GM23338 (cell line): ENCODE results near the gene GRID2. TPM values are rescaled to one million over a fixed set of nuclear protein-coding genes. Genes with fewer than 3 reads are reported as not detected.

Experiments used
- ATAC-seq: fragments of 200-7000 bp; cut with Tn5 transposase; 3 replicates; pipeline ENCODE4 v1.9.1; 2020
- DNase-seq: peaks from one replicate; pipeline ENCODE4 v3.0.0-alpha.2; 2015; ENCODE audit warnings: low spot score
- H2AFZ ChIP-seq: fragments of 200-600 bp; sonication (generic); 2 replicates; pipeline ENCODE4 v1.8.0; 2016; ENCODE audit warnings: antibody characterized with exemption, mild to moderate bottlenecking, moderate library complexity
- H3F3A ChIP-seq: fragments of 200-600 bp; sonication (generic); replicated peaks from 2 replicates; pipeline ENCODE4 v1.8.0; 2017; ENCODE audit warnings: antibody characterized with exemption, mixed run types, low read depth
- H3K27ac ChIP-seq: fragments of 200-600 bp; sonication (generic); 2 replicates; pipeline ENCODE4 v1.6.1; 2016; ENCODE audit warnings: low read depth
- H3K27me3 ChIP-seq: fragments of 200-600 bp; sonication (generic); 2 replicates; pipeline ENCODE4 v1.8.0; 2016; ENCODE audit warnings: mild to moderate bottlenecking, mixed run types, moderate library complexity; ENCODE audit not compliant: insufficient read depth
- H3K36me3 ChIP-seq: fragments of 200-600 bp; sonication (generic); 2 replicates; pipeline ENCODE4 v1.8.0; 2016; ENCODE audit warnings: mild to moderate bottlenecking; ENCODE audit not compliant: insufficient read depth
- H3K4me1 ChIP-seq: fragments of 200-600 bp; sonication (generic); 2 replicates; pipeline ENCODE4 v1.8.0; 2016; ENCODE audit warnings: mild to moderate bottlenecking, moderate library complexity; ENCODE audit not compliant: insufficient read depth
- H3K4me2 ChIP-seq: fragments of 200-600 bp; sonication (generic); 2 replicates; pipeline ENCODE4 v1.7.1; 2017; ENCODE audit warnings: mixed run types
- H3K4me3 ChIP-seq: fragments of 200-600 bp; sonication (generic); 2 replicates; pipeline ENCODE4 v1.6.1; 2016; ENCODE audit warnings: mixed run types
- H3K79me2 ChIP-seq: fragments of 200-600 bp; sonication (generic); replicated peaks from 2 replicates; pipeline ENCODE4 v1.8.0; 2017; ENCODE audit warnings: mild to moderate bottlenecking; ENCODE audit not compliant: insufficient read depth
- H3K9me2 ChIP-seq: fragments of 200-600 bp; sonication (generic); 2 replicates; pipeline ENCODE4 v1.8.0; 2017; ENCODE audit not compliant: insufficient read depth
- H4K20me1 ChIP-seq: fragments of 200-600 bp; sonication (generic); replicated peaks from 2 replicates; pipeline ENCODE4 v1.8.0; 2017; ENCODE audit warnings: mild to moderate bottlenecking; ENCODE audit not compliant: insufficient read depth
- H3K27ac Mint-ChIP-seq: 2 replicates; pipeline ENCODE4 v1.8.0; 2020; ENCODE audit warnings: inconsistent platforms, mild to moderate bottlenecking, moderate library complexity, mixed read lengths
- H3K27me3 Mint-ChIP-seq: 3 replicates; pipeline ENCODE4 v1.8.0; 2022; ENCODE audit warnings: low read depth, mild to moderate bottlenecking, moderate library complexity, mixed read lengths, inconsistent platforms; ENCODE audit not compliant: insufficient read depth, poor library complexity
- H3K36me3 Mint-ChIP-seq: 3 replicates; pipeline ENCODE4 v1.8.0; 2021; ENCODE audit warnings: low read depth, mild to moderate bottlenecking, inconsistent platforms, moderate library complexity, mixed read lengths
- H3K4me1 Mint-ChIP-seq: 3 replicates; pipeline ENCODE4 v1.8.0; 2020; ENCODE audit warnings: mild to moderate bottlenecking, inconsistent platforms, mixed read lengths
- H3K4me3 Mint-ChIP-seq: 3 replicates; pipeline ENCODE4 v1.8.0; 2021; ENCODE audit warnings: moderate library complexity, mild to moderate bottlenecking, inconsistent platforms, mixed read lengths
- H3K9me3 Mint-ChIP-seq: 3 replicates; pipeline ENCODE4 v1.8.0; 2020; ENCODE audit warnings: moderate library complexity, mild to moderate bottlenecking, inconsistent platforms, mixed read lengths
- CREB1 ChIP-seq: fragments of 250-450 bp; sonication (Bioruptor Pico); IDR thresholded peaks from 2 replicates; pipeline ENCODE4 v1.5.0; 2020; ENCODE audit warnings: low read depth, mild to moderate bottlenecking, moderate library complexity
- ETS1 ChIP-seq: IDR thresholded peaks from 2 replicates; pipeline ENCODE4 v1.6.1; 2016; ENCODE audit warnings: antibody characterized with exemption
- EZH2 ChIP-seq: fragments of 200-600 bp; sonication (generic); IDR thresholded peaks from one replicate; pipeline ENCODE4 v1.8.0; 2017; ENCODE audit warnings: antibody characterized with exemption, mild to moderate bottlenecking, low read depth; ENCODE audit not compliant: unreplicated experiment
- EZH2phosphoT487 ChIP-seq: fragments of 200-600 bp; sonication (generic); IDR thresholded peaks from one replicate; pipeline ENCODE4 v1.8.1; 2018; ENCODE audit warnings: antibody characterized with exemption; ENCODE audit not compliant: unreplicated experiment
- JUNB ChIP-seq: IDR thresholded peaks from one replicate; pipeline ENCODE4 v1.6.1; 2016; ENCODE audit warnings: antibody characterized with exemption; ENCODE audit not compliant: unreplicated experiment
- POLR2AphosphoS5 ChIP-seq: IDR thresholded peaks from 2 replicates; pipeline ENCODE4 v1.6.1; 2016; ENCODE audit warnings: antibody characterized with exemption, low read depth
- STAT1 ChIP-seq: IDR thresholded peaks from one replicate; pipeline ENCODE4 v1.6.1; 2016; ENCODE audit warnings: antibody characterized with exemption; ENCODE audit not compliant: unreplicated experiment
- ZNF114 ChIP-seq: fragments of 250-450 bp; sonication (Bioruptor Pico); IDR thresholded peaks from 2 replicates; pipeline ENCODE4 v1.5.0; 2020; ENCODE audit warnings: mild to moderate bottlenecking, moderate library complexity
- ZNF331 ChIP-seq: fragments of 250-450 bp; sonication (Bioruptor Pico); IDR thresholded peaks from 2 replicates; pipeline ENCODE4 v1.5.0; 2020; ENCODE audit warnings: low read depth, mild to moderate bottlenecking, moderate library complexity
- polyA plus RNA-seq: library from polyadenylated mRNA; unstranded; fragments of >200 nt; fragmentation: Nextera tagmentation; extraction: Ambion mirVana; gene quantifications from 2 replicates; pipeline ENCODE4 v1.2.1, GENCODE V29; 2016
- total RNA-seq: library from RNA; depleted of rRNA; stranded (reverse); fragments of >200 nt; shearing (Covaris generic); gene quantifications from 2 replicates; pipeline ENCODE4 v1.2.3, GENCODE V29; 2014
- TF ChIP-seq, protein P1 (sequence below), 2 experiments: fragments of 200-600 bp in 1 of 2; sonication (generic) in 1 of 2; conservative IDR thresholded peaks; 2 replicates each; pipeline versions ENCODE4 v1.5.1 to v1.6.1; 2016 to 2017; ENCODE audit warnings: antibody characterized with exemption in 2 of 2, low read depth in 2 of 2, mild to moderate bottlenecking in 2 of 2, moderate library complexity in 1 of 2
- TF ChIP-seq, protein P2 (sequence below): fragments of 250-450 bp; sonication (Bioruptor Pico); IDR thresholded peaks from 2 replicates; pipeline ENCODE4 v1.5.0; 2020; ENCODE audit warnings: mild to moderate bottlenecking, moderate library complexity

GRID2 gene
- total and polyA plus RNA-seq, 2 experiments from 2014 or later: 19.9 to 65.4 TPM

DNA sequence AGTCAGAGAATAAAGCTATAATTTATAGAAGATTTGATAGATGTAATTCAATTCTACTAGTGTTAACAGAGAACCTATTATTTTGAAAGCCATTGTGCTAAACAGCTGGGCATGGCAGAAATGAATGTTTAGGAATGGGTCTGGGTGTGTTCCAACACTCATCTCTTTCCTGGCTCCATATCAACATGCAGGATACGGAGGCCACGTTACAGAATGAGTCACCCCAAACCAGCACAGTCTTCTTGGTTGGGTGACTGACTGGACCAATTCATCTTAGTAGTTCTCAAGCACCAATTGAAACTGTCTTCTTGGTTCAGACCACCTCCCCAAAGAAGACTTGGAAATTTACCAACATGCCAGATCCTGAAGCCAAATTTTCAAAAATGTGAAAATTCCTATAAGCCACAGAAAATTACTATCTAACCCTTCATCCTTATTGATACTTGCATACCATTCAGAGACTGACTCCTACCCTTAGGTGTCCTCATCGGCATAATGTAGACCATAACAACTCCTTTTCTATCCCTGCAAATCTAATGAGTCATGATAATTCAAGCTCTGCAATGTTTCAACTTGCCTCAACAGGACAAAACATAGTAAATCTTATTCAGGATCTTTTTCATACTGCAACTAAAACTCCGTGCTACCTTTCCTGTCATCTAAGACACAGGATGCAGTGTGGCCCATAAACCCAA is 1472.8 kb downstream of the GRID2 start:
- no peaks in the 10 kb centered on the region for H3K36me3 ChIP-seq
- no peak for DNase-seq
- no peak for ATAC-seq
- Mint-ChIP-seq H3K4me1 (peaks cover 16% of the 10 kb centered on the region), H3K4me3 (no peak overlapping the region), H3K27ac (no peak overlapping the region), H3K27me3 (peaks cover 2% of the 10 kb centered on the region), H3K9me3 (no peaks in the 10 kb centered on the region), H3K36me3 (no peaks in the 10 kb centered on the region)
- no peak overlapping the region for H2AFZ ChIP-seq
- H3K9me2 ChIP-seq: no peaks in the 10 kb centered on the region
- H3K4me1 ChIP-seq: peaks cover 17% of the 10 kb centered on the region
- H3K79me2 ChIP-seq: no peaks in the 10 kb centered on the region
- H3K4me3 ChIP-seq: no peak overlapping the region
- no peak for TF ChIP-seq ETS1
- TF ChIP-seq, protein P1, sequence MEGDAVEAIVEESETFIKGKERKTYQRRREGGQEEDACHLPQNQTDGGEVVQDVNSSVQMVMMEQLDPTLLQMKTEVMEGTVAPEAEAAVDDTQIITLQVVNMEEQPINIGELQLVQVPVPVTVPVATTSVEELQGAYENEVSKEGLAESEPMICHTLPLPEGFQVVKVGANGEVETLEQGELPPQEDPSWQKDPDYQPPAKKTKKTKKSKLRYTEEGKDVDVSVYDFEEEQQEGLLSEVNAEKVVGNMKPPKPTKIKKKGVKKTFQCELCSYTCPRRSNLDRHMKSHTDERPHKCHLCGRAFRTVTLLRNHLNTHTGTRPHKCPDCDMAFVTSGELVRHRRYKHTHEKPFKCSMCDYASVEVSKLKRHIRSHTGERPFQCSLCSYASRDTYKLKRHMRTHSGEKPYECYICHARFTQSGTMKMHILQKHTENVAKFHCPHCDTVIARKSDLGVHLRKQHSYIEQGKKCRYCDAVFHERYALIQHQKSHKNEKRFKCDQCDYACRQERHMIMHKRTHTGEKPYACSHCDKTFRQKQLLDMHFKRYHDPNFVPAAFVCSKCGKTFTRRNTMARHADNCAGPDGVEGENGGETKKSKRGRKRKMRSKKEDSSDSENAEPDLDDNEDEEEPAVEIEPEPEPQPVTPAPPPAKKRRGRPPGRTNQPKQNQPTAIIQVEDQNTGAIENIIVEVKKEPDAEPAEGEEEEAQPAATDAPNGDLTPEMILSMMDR (conservative IDR thresholded peaks at IDR 0.05; ENCODE audit: low read depth in 2 of 2): no peak
- TF ChIP-seq POLR2AphosphoS5: no peak
- TF ChIP-seq EZH2: no peak
- no peak for TF ChIP-seq JUNB
- no peak for TF ChIP-seq ZNF114 (CRISPR knock-in tag)
- H3K4me2 ChIP-seq: no peak overlapping the region
- H3F3A ChIP-seq: no peaks in the 10 kb centered on the region
- no peak overlapping the region for H3K27ac ChIP-seq
- no peaks in the 10 kb centered on the region for H4K20me1 ChIP-seq
- H3K27me3 ChIP-seq: no peaks in the 10 kb centered on the region

- H3K4me1 ChIP-seq: peaks cover 17% of the 10 kb centered on the region
- ATAC-seq (no peak), DNase-seq (no peak)
- no peak overlapping the region for H3K4me3 ChIP-seq
- Mint-ChIP-seq H3K27ac (no peak overlapping the region), H3K4me1 (peaks cover 16% of the 10 kb centered on the region), H3K4me3 (no peak overlapping the region), H3K9me3 (no peaks in the 10 kb centered on the region), H3K27me3 (peaks cover 2% of the 10 kb centered on the region), H3K36me3 (no peaks in the 10 kb centered on the region)
- H3F3A ChIP-seq: no peaks in the 10 kb centered on the region
- no peaks in the 10 kb centered on the region for H3K36me3 ChIP-seq
- H3K79me2 ChIP-seq: no peaks in the 10 kb centered on the region
- H3K27ac ChIP-seq: no peak overlapping the region
- no peak overlapping the region for H3K4me2 ChIP-seq
- H2AFZ ChIP-seq: no peak overlapping the region
- H4K20me1 ChIP-seq: no peaks in the 10 kb centered on the region
- H3K9me2 ChIP-seq: no peaks in the 10 kb centered on the region
- no peaks in the 10 kb centered on the region for H3K27me3 ChIP-seq
- TF ChIP-seq CREB1 (no peak), POLR2AphosphoS5 (no peak), ZNF114 (CRISPR knock-in tag) (no peak), ETS1 (no peak), EZH2 (no peak), EZH2phosphoT487 (no peak), JUNB (no peak), ZNF331 (CRISPR knock-in tag) (no peak), STAT1 (no peak)
- TF ChIP-seq, protein P2, sequence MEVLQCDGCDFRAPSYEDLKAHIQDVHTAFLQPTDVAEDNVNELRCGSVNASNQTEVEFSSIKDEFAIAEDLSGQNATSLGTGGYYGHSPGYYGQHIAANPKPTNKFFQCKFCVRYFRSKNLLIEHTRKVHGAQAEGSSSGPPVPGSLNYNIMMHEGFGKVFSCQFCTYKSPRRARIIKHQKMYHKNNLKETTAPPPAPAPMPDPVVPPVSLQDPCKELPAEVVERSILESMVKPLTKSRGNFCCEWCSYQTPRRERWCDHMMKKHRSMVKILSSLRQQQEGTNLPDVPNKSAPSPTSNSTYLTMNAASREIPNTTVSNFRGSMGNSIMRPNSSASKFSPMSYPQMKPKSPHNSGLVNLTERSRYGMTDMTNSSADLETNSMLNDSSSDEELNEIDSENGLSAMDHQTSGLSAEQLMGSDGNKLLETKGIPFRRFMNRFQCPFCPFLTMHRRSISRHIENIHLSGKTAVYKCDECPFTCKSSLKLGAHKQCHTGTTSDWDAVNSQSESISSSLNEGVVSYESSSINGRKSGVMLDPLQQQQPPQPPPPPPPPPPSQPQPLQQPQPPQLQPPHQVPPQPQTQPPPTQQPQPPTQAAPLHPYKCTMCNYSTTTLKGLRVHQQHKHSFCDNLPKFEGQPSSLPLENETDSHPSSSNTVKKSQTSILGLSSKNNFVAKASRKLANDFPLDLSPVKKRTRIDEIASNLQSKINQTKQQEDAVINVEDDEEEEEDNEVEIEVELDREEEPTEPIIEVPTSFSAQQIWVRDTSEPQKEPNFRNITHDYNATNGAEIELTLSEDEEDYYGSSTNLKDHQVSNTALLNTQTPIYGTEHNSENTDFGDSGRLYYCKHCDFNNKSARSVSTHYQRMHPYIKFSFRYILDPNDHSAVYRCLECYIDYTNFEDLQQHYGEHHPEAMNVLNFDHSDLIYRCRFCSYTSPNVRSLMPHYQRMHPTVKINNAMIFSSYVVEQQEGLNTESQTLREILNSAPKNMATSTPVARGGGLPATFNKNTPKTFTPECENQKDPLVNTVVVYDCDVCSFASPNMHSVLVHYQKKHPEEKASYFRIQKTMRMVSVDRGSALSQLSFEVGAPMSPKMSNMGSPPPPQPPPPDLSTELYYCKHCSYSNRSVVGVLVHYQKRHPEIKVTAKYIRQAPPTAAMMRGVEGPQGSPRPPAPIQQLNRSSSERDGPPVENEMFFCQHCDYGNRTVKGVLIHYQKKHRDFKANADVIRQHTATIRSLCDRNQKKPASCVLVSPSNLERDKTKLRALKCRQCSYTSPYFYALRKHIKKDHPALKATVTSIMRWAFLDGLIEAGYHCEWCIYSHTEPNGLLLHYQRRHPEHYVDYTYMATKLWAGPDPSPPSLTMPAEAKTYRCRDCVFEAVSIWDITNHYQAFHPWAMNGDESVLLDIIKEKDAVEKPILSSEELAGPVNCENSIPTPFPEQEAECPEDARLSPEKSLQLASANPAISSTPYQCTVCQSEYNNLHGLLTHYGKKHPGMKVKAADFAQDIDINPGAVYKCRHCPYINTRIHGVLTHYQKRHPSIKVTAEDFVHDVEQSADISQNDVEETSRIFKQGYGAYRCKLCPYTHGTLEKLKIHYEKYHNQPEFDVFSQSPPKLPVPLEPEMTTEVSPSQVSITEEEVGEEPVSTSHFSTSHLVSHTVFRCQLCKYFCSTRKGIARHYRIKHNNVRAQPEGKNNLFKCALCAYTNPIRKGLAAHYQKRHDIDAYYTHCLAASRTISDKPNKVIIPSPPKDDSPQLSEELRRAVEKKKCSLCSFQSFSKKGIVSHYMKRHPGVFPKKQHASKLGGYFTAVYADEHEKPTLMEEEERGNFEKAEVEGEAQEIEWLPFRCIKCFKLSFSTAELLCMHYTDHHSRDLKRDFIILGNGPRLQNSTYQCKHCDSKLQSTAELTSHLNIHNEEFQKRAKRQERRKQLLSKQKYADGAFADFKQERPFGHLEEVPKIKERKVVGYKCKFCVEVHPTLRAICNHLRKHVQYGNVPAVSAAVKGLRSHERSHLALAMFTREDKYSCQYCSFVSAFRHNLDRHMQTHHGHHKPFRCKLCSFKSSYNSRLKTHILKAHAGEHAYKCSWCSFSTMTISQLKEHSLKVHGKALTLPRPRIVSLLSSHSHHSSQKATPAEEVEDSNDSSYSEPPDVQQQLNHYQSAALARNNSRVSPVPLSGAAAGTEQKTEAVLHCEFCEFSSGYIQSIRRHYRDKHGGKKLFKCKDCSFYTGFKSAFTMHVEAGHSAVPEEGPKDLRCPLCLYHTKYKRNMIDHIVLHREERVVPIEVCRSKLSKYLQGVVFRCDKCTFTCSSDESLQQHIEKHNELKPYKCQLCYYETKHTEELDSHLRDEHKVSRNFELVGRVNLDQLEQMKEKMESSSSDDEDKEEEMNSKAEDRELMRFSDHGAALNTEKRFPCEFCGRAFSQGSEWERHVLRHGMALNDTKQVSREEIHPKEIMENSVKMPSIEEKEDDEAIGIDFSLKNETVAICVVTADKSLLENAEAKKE: no peak
These were observed 1473.3 kb downstream of the GRID2 start for GRCh38 chr4:93777081-93777460.
